ENCODE data around the gene TMTC1.

DNA sequence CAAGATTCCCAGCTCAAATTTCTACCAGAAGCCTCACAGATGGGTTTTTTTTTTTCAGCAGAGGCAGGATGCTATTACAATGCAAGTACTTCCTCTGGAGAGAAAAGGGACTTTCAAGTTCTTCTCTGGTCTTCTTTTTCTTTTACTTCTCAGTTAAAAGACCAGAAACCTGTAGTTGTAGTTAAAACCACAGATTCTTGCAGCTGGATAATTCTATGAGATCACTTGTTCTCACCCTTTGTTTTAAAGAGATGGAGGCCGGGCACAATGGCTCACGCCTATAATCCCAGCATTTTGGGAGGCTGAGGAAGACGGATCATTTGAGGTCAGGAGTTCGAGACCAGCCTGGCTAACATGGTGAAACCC lies 238.7 kb downstream of the TMTC1 start:
- no peak for TF ChIP-seq TAF1 (IDR thresholded peaks at IDR 0.05; ENCODE audit: low read depth)
- no peak for TF ChIP-seq REST (IDR thresholded peaks at IDR 0.05; ENCODE audit: low read depth)
- no peak for TF ChIP-seq TEAD4 (IDR thresholded peaks at IDR 0.05)
- TF ChIP-seq FOXM1 (IDR thresholded peaks at IDR 0.05; ENCODE audit: borderline replicate concordance, low read depth) = no peak
